Mesothelial cell of epicardium (in vitro differentiated cells): ENCODE measurements around the gene TCERG1L. TPM values are rescaled to one million over a fixed set of nuclear protein-coding genes. Genes with fewer than 3 reads are reported as not detected.

Source experiments
- DNase-seq, 2 experiments: peaks; one replicate each; pipeline ENCODE4 v3.0.0; 2021; ENCODE audit warnings: low spot score in 2 of 2; ENCODE audit not compliant: unreplicated experiment in 2 of 2
- H3K27ac Mint-ChIP-seq: 2 replicates; pipeline ENCODE4 v1.8.0; 2021; ENCODE audit warnings: mixed read lengths
- H3K27me3 Mint-ChIP-seq: 2 replicates; pipeline ENCODE4 v1.8.0; 2021; ENCODE audit warnings: low read depth, mixed read lengths
- H3K36me3 Mint-ChIP-seq: 2 replicates; pipeline ENCODE4 v1.8.0; 2021; ENCODE audit warnings: mixed read lengths
- H3K4me1 Mint-ChIP-seq: 2 replicates; pipeline ENCODE4 v1.8.0; 2021; ENCODE audit warnings: mixed read lengths
- H3K4me3 Mint-ChIP-seq: 2 replicates; pipeline ENCODE4 v1.8.0; 2021; ENCODE audit warnings: mild to moderate bottlenecking, moderate library complexity, mixed read lengths
- H3K9me3 Mint-ChIP-seq: 2 replicates; pipeline ENCODE4 v1.8.0; 2021; ENCODE audit warnings: mixed read lengths
- CTCF ChIP-seq: fragments of 200-600 bp; sonication (generic); IDR thresholded peaks from one replicate; pipeline ENCODE4 v1.5.0; 2021; ENCODE audit warnings: antibody characterized with exemption; ENCODE audit not compliant: unreplicated experiment
- total RNA-seq: library from RNA; stranded (reverse); gene quantifications from 3 replicates; pipeline ENCODE4 v1.2.1, GENCODE V29; 2021

Gene TCERG1L
- total RNA-seq, 1 donor from 2014 or later: 0.63 TPM

DNA sequence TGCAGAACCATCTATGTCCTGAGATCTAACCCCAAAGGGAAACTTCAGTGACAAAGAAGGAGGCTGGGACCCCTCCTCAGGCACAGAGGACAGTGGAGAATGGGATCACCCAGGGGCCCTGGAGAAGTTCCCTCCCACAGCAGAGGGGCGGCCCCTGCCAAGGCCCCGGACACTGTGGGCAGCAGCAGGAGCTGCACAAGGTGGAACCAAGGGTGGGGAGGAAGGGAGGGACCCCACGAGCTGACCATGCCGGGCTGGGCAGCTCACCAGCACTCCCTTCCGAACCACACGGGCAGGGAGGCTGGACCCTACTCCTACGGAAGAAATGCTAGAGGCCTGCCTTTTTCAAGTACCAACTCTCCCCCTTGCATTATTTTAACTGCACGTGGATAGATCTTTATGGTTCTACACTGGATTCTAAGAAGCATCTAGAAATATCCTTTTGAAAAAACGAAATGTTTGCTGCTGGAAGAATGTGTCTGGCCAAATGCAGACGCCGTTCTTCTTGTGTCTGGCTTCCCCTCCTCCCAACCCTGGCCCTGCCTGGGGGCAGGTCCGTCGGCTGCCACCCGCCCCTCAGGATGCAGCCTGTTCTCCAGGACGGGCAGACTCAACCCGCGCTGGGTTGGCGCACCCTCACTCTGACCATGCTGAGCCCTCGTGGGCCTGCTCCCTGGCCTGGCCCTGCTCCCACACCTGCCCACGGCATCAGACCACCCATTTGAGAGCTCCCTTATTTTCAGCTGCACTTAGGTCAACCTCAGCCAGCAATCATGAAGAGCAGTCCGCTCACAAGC, 193.9 kb downstream of the TCERG1L start:
- Mint-ChIP-seq H3K9me3 (peaks cover 3% of the 10 kb centered on the region), H3K27ac (no peak overlapping the region), H3K36me3 (no peaks in the 10 kb centered on the region), H3K27me3 (no peaks in the 10 kb centered on the region), H3K4me3 (no peak overlapping the region), H3K4me1 (peaks cover 14% of the 10 kb centered on the region)
- DNase-seq: no peak
- no peak for TF ChIP-seq CTCF

GRCh38 chr10:131116991-131117375, 194.5 kb downstream of the TCERG1L start:
- no peaks in the 10 kb centered on the region for H3K36me3 Mint-ChIP-seq
- TF ChIP-seq CTCF: no peak
- no peak overlapping the region for H3K27ac Mint-ChIP-seq
- H3K9me3 Mint-ChIP-seq: no peaks in the 10 kb centered on the region
- no peak overlapping the region for H3K4me3 Mint-ChIP-seq
- DNase-seq: no peak
- H3K27me3 Mint-ChIP-seq: no peaks in the 10 kb centered on the region
- H3K4me1 Mint-ChIP-seq: peaks cover 14% of the 10 kb centered on the region

- no peaks in the 10 kb centered on the region for H3K9me3 Mint-ChIP-seq
- no peak overlapping the region for H3K4me3 Mint-ChIP-seq
- H3K4me1 Mint-ChIP-seq: peaks cover 19% of the 10 kb centered on the region
- H3K27ac Mint-ChIP-seq: no peak overlapping the region
- no peak for TF ChIP-seq CTCF
- H3K36me3 Mint-ChIP-seq: no peaks in the 10 kb centered on the region
- no peak for DNase-seq
- peaks cover 2% of the 10 kb centered on the region for H3K27me3 Mint-ChIP-seq
Observed at GRCh38 chr10:131116216-131116990, 195.1 kb downstream of the TCERG1L start.

- Mint-ChIP-seq H3K4me3 (no peak overlapping the region), H3K4me1 (peaks cover 22% of the 10 kb centered on the region), H3K27me3 (peaks cover 2% of the 10 kb centered on the region), H3K9me3 (no peaks in the 10 kb centered on the region), H3K27ac (no peak overlapping the region), H3K36me3 (no peaks in the 10 kb centered on the region)
- DNase-seq: no peak
- TF ChIP-seq CTCF: no peak
Observed at GRCh38 chr10:131115801-131116200, 195.7 kb downstream of the TCERG1L start.

GRCh38 chr10:131115321-131115720, 196.2 kb downstream of the TCERG1L start:
- Mint-ChIP-seq H3K27ac (no peak overlapping the region), H3K27me3 (peaks cover 2% of the 10 kb centered on the region), H3K9me3 (no peaks in the 10 kb centered on the region), H3K4me3 (no peak overlapping the region), H3K36me3 (no peaks in the 10 kb centered on the region), H3K4me1 (peaks cover 22% of the 10 kb centered on the region)
- DNase-seq: no peak
- no peak for TF ChIP-seq CTCF
